ENCODE results near the gene SKOR1. TPM values are rescaled to one million over a fixed set of nuclear protein-coding genes. Genes with fewer than 3 reads are reported as not detected.

The SKOR1 gene
- total RNA-seq, 1 experiment from 2014 or later = 0.81 TPM

- Histone ChIP-seq H2AFZ (ENCODE audit: low read depth, low read length, poor library complexity, severe bottlenecking) (no peak overlapping the region), H3K9ac (ENCODE audit: low read length) (no peak overlapping the region), H3K36me3 (ENCODE audit: control insufficient read depth in 1 of 2, insufficient read depth in 2 of 2, low read length in 2 of 2) (no peaks in the 10 kb centered on the region), H3K9me3 (ENCODE audit: control insufficient read depth in 1 of 2, insufficient read depth in 1 of 2, low read depth in 1 of 2, low read length in 2 of 2) (no peaks in the 10 kb centered on the region), H3K27ac (ENCODE audit: low read depth, low read length) (no peak overlapping the region), H3K9me2 (ENCODE audit: insufficient read depth) (no peaks in the 10 kb centered on the region), H3K4me1 (ENCODE audit: control insufficient read depth in 1 of 2, insufficient read depth in 2 of 2, low read length in 2 of 2) (no peaks in the 10 kb centered on the region), H3K79me2 (ENCODE audit: insufficient read depth, low read length) (no peaks in the 10 kb centered on the region), H3K4me2 (ENCODE audit: low read length) (no peak overlapping the region), H3K4me3 (replicated peaks in 1 of 2; ENCODE audit: low read depth in 1 of 2, low read length in 2 of 2) (no peak overlapping the region), H4K20me1 (ENCODE audit: insufficient read depth) (no peaks in the 10 kb centered on the region), H3K27me3 (ENCODE audit: insufficient read depth, low read length) (no peaks in the 10 kb centered on the region)
- no peak for TF ChIP-seq EZH2 (IDR thresholded peaks at IDR 0.05)
- TF ChIP-seq CBX3 (IDR thresholded peaks at IDR 0.05; ENCODE audit: low read depth) = no peak
- TF ChIP-seq REST (IDR thresholded peaks at IDR 0.05; ENCODE audit: low read depth) = no peak
- no peak for TF ChIP-seq SP1 (IDR thresholded peaks at IDR 0.05; ENCODE audit: low read depth)
- no peak for TF ChIP-seq CTCF (IDR thresholded peaks at IDR 0.05 in 2 of 3, conservative IDR thresholded peaks at IDR 0.05 in 1 of 3; ENCODE audit: borderline replicate concordance in 1 of 3, insufficient read depth in 1 of 3, low read depth in 2 of 3, low read length in 2 of 3)
- TF ChIP-seq ATF3 (IDR thresholded peaks at IDR 0.05) = no peak
- no peak for TF ChIP-seq POLR2A (IDR thresholded peaks at IDR 0.05; ENCODE audit: borderline replicate concordance, extremely low read depth, insufficient read depth, insufficient read length)
- no peak for TF ChIP-seq MAX (IDR thresholded peaks at IDR 0.05)
- TF ChIP-seq POLR2AphosphoS5 (IDR thresholded peaks at IDR 0.05; ENCODE audit: low read depth, low read length) = no peak
- TF ChIP-seq SRF (IDR thresholded peaks at IDR 0.05; ENCODE audit: low read depth) = no peak
- TF ChIP-seq JUND (IDR thresholded peaks at IDR 0.05) = no peak
- TF ChIP-seq ZFX (IDR thresholded peaks at IDR 0.05) = no peak
- no peak for TF ChIP-seq TCF7L2 (IDR thresholded peaks at IDR 0.05; ENCODE audit: borderline replicate concordance, extremely low read depth, insufficient read depth, insufficient read length)
- TF ChIP-seq EZH2phosphoT487 (IDR thresholded peaks at IDR 0.05; ENCODE audit: borderline replicate concordance) = no peak
- TF ChIP-seq FOSL1 (IDR thresholded peaks at IDR 0.05; ENCODE audit: low read depth) = no peak
- TF ChIP-seq YY1 (IDR thresholded peaks at IDR 0.05; ENCODE audit: extremely low read depth, insufficient replicate concordance, low read depth, low read length) = no peak
- no peak for TF ChIP-seq CEBPB (IDR thresholded peaks at IDR 0.05; ENCODE audit: low read depth)
- TF ChIP-seq ZBTB33 (IDR thresholded peaks at IDR 0.05; ENCODE audit: extremely low read depth, insufficient replicate concordance, low read length) = no peak
- no peak for TF ChIP-seq SIN3A (IDR thresholded peaks at IDR 0.05; ENCODE audit: low read depth)
- TF ChIP-seq ELF1 (IDR thresholded peaks at IDR 0.05; ENCODE audit: borderline replicate concordance, low read depth) = no peak
- ATAC-seq (no peak), DNase-seq (ENCODE audit: low read depth, low spot score) (no peak)
- ChIA-PET CTCF (no interaction called here), POLR2A (no interaction called here), RAD21 (ENCODE audit: low non-redundant PET in 1 of 2, low total read pairs in 2 of 2, uncharacterized antibody in 2 of 2, unreplicated experiment in 2 of 2) (no interaction called here)
- BruUV-seq (replicated peaks) = no TSS peak
- intact Hi-C loops (cut with micrococcal nuclease) = no loop called here
These were observed 790 bp downstream of the SKOR1 start for GRCh38 chr15:67825881-67826716.

All from HCT116 (cell line).